Kidney (tissue), 22 donors: Measurements from ENCODE around the gene P2RX6. TPM values are rescaled to one million over a fixed set of nuclear protein-coding genes. Genes with fewer than 3 reads are reported as not detected.

Experiments
- DNase-seq, 5 donors: peaks; one replicate each; pipeline ENCODE4 v3.0.0-alpha.2; 2013 to 2020
- FAIRE-seq: peaks from 2 replicates; lab custom pipeline; 2012; peaks lifted over from hg19 to GRCh38; lab: Jason Lieb, UNC
- H3K27ac ChIP-seq, 2 donors: one replicate each; pipeline ENCODE4 v1.7.0; 2013; ENCODE audit warnings: low read depth in 2 of 2, low read length in 2 of 2, inconsistent platforms in 1 of 2
- H3K27me3 ChIP-seq: one replicate; pipeline ENCODE4 v1.7.1; 2013; ENCODE audit warnings: low read length, inconsistent platforms; ENCODE audit not compliant: control insufficient read depth, insufficient read depth
- H3K36me3 ChIP-seq, 3 donors: one replicate each; pipeline versions ENCODE4 v1.7.0 to v1.7.1; 2013; ENCODE audit warnings: low read length in 3 of 3, control low read depth in 1 of 3, inconsistent platforms in 1 of 3; ENCODE audit not compliant: insufficient read depth in 3 of 3, control insufficient read depth in 2 of 3
- H3K4me1 ChIP-seq, 3 donors: one replicate each; pipeline versions ENCODE4 v1.7.0 to v1.7.1; 2013; ENCODE audit warnings: low read length in 3 of 3, inconsistent platforms in 1 of 3, low read depth in 1 of 3; ENCODE audit not compliant: control insufficient read depth in 2 of 3, insufficient read depth in 2 of 3
- H3K4me3 ChIP-seq, 3 donors: one replicate each; pipeline versions ENCODE4 v1.7.0 to v1.8.1; 2013; ENCODE audit warnings: low read length in 3 of 3, control low read depth in 1 of 3, inconsistent platforms in 1 of 3
- H3K9ac ChIP-seq, 3 donors: one replicate each; pipeline versions ENCODE4 v1.7.0 to v1.7.1; 2013; ENCODE audit warnings: low read length in 3 of 3, control low read depth in 1 of 3, inconsistent platforms in 1 of 3
- H3K9me3 ChIP-seq, 3 donors: one replicate each; pipeline versions ENCODE4 v1.7.0 to v1.7.1; 2013; ENCODE audit warnings: low read length in 3 of 3, control low read depth in 1 of 3, inconsistent platforms in 1 of 3; ENCODE audit not compliant: control insufficient read depth in 2 of 3, insufficient read depth in 1 of 3
- intact Hi-C: fragments of 100-400 bp; cut with DNase I; formaldehyde crosslinking; loops from one replicate; pipeline ENCODE4 v1.11.1; 2022
- long read RNA-seq, 10 donors: library from polyadenylated mRNA in 1 of 10; unstranded in 1 of 10; transcript quantifications; one replicate each; pipeline ENCODE4 v2.0.0 and lab custom pipeline, GENCODE V29; 2021 to 2026
- polyA plus RNA-seq: library from polyadenylated mRNA; stranded (reverse); fragments of 350-450 nt; fragmentation: Illumina TruSeq; extraction: RNeasy Lipid Tissue Mini Kit (QIAGEN cat#74804); gene quantifications from one replicate; pipeline ENCODE4 v1.2.3, GENCODE V29; 2014; ENCODE audit warnings: low read depth, low replicate concordance; ENCODE audit not compliant: insufficient read depth
- total RNA-seq: library from RNA; stranded (reverse); fragmentation: NEBNext Ultra II Directional; extraction: Animal tissue kit (Norgen Biotek cat#: 25700); gene quantifications from one replicate; pipeline ENCODE4 v1.2.1, GENCODE V29; 2021
- TF ChIP-seq, protein P1 (sequence below): IDR thresholded peaks from 3 replicates; pipeline ENCODE4 v1.5.1; 2012; ENCODE audit warnings: mild to moderate bottlenecking, moderate library complexity, borderline replicate concordance; ENCODE audit not compliant: insufficient read depth; ENCODE audit errors: extremely low read depth
- donor health status: control.
- donor health status: control.
- donor health status: control.
- donor health status: control.
- donor health status: control.
- donor health status: DM: yes; HTN: yes; CAD: no.
- donor health status: Normal renal cell carcinoma (clear cell type).

The P2RX6 gene
- total RNA-seq (1.0 TPM), polyA plus RNA-seq (1.6 TPM)
- long read RNA-seq, donor 1, result 0 reads
- long read RNA-seq, donor 2, result 0 reads
- long read RNA-seq, donor 3, result 0 reads
- long read RNA-seq, donor 4, result 0 reads
- long read RNA-seq, donor 5, result 0 reads
- long read RNA-seq, donor 6, result 0 reads
- long read RNA-seq, donor 7, partial matches to known transcripts, result 0 of 1 reads
- long read RNA-seq, donor 7, other reads (novel, unspliced or antisense), result 1 of 1 reads
- long read RNA-seq, donor 8, result 0 reads
- long read RNA-seq, donor 9, partial matches to known transcripts, result 0 of 1 reads
- long read RNA-seq, donor 9, other reads (novel, unspliced or antisense), result 0 of 1 reads
- long read RNA-seq, donor 10, result 0 reads

DNA sequence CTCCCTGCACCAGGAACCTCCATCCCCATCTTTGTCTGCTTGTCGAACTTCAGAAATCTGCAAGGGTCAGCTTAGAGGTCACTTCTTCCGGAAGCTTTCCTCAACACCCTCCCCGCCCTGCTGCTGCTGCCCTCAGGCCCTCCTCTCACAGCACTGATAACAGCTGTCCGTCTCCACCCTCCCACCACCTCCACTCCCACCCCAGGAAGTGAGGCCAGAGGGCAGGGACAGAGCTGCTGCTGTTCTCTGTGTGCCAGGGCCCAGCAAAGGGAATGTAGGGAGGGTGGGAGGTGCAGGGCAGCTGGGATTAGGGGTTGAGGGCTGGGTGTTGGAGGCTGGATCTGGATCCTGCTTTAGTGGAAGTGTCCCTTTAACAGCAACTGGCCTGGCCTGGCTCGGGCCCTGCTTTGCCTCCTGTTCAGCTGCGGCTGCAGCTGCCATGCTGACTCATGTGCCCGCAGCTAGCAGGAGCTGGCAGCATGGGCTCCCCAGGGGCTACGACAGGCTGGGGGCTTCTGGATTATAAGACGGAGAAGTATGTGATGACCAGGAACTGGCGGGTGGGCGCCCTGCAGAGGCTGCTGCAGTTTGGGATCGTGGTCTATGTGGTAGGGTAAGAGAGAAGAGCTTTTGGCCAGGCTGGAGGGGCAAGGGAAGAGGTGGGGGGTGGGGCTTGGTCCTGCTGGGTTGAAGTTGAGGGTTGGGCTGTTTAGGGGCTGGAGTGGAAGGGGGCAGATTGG lies at the start of gene P2RX6:
TSS of gene P2RX6 (plus strand) at position 440 of the 740 bp plus-strand sequence. CDS start at position 450, 10 bp downstream.
- no peak within 1 kb of the TSS for H3K9ac ChIP-seq
- no peaks in the 10 kb centered on the region for H3K36me3 ChIP-seq
- H3K27ac ChIP-seq, result peak within 1 kb of the TSS; percentile 32 to 37
- H3K4me3 ChIP-seq, result peak within 1 kb of the TSS; percentile 38 to 44 (median 40)
- H3K4me1 ChIP-seq, result peaks cover 0 to 11% (median 5%) of the 10 kb centered on the region in 3 donors
- FAIRE-seq (no peak), DNase-seq (peak; percentile 80 to 89 (median 85))
- TF ChIP-seq, protein P1, sequence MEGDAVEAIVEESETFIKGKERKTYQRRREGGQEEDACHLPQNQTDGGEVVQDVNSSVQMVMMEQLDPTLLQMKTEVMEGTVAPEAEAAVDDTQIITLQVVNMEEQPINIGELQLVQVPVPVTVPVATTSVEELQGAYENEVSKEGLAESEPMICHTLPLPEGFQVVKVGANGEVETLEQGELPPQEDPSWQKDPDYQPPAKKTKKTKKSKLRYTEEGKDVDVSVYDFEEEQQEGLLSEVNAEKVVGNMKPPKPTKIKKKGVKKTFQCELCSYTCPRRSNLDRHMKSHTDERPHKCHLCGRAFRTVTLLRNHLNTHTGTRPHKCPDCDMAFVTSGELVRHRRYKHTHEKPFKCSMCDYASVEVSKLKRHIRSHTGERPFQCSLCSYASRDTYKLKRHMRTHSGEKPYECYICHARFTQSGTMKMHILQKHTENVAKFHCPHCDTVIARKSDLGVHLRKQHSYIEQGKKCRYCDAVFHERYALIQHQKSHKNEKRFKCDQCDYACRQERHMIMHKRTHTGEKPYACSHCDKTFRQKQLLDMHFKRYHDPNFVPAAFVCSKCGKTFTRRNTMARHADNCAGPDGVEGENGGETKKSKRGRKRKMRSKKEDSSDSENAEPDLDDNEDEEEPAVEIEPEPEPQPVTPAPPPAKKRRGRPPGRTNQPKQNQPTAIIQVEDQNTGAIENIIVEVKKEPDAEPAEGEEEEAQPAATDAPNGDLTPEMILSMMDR, result no peak
- no peaks in the 10 kb centered on the region for H3K9me3 ChIP-seq
- H3K27me3 ChIP-seq, result no peaks in the 10 kb centered on the region
- intact Hi-C loops, result no loop called here

- TF ChIP-seq, protein P1, result no peak
- Histone ChIP-seq H3K36me3 (no peaks in the 10 kb centered on the region), H3K9ac (no peak overlapping the region), H3K9me3 (no peaks in the 10 kb centered on the region), H3K4me3 (no peak overlapping the region), H3K27me3 (peaks cover 3% of the 10 kb centered on the region), H3K4me1 (peaks cover 0 to 7% (median 0%) of the 10 kb centered on the region in 3 donors), H3K27ac (no peak overlapping the region)
- intact Hi-C loops, result no loop called here
- no peak for DNase-seq
- no peak for FAIRE-seq
Measured at GRCh38 chr22:20965888-20966855, 48.8 kb upstream of the P2RX6 start.

- Histone ChIP-seq H3K9ac (no peak within 1 kb of the TSS), H3K27ac (no peak within 1 kb of the TSS), H3K27me3 (peaks cover 3% of the 10 kb centered on the region), H3K4me1 (peaks cover 0 to 7% (median 0%) of the 10 kb centered on the region in 3 donors), H3K9me3 (no peaks in the 10 kb centered on the region), H3K4me3 (no peak within 1 kb of the TSS), H3K36me3 (no peaks in the 10 kb centered on the region)
- DNase-seq (peak in 1 of 5 donors; percentile 66), FAIRE-seq (no peak)
- TF ChIP-seq, protein P1, result no peak
- intact Hi-C loops, result no loop called here
Measured at GRCh38 chr22:20966883-20967696, 47.9 kb upstream of the P2RX6 start, which contains the start of gene AIFM3. Gene AIFM3 (plus strand): TSS chr22:20967255. CDS start chr22:20967945, 690 bp downstream.
